Hepatic stellate cell (primary cell): ENCODE results near the gene EXOC6B.
"Not testable (repeated sequence)": the region's sequence is repeated elsewhere in the genome, so short reads cannot be mapped to it uniquely, and the experiment has no call there.

Source experiments
- DNase-seq: peaks from one replicate; pipeline ENCODE4 v3.0.0; 2011; ENCODE audit warnings: low spot score

EXOC6B gene

GRCh38 chr2:72607189-72607588, 218.6 kb downstream of the EXOC6B start:
- DNase-seq: no peak

- no peak for DNase-seq
Observed at GRCh38 chr2:72605836-72606442, 219.9 kb downstream of the EXOC6B start.

DNA sequence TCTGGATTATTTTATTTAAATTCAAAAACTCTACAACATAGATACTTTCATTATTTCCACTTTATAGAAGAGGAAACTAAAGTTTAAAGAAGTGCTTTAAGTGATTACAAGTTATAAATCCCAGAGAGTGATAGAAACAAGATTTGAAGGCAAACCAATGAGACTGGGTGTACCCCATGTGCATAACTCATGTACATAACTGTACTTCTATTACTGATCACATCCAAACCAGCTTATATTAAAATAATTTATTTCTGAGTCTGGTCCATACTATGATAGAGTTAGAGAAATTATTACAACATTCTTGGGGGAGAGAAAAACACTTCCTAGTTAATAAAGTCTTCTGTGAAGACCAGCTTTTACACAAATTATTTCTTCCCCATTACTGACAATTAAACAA, 221.4 kb downstream of the EXOC6B start:
- no peak for DNase-seq

DNA sequence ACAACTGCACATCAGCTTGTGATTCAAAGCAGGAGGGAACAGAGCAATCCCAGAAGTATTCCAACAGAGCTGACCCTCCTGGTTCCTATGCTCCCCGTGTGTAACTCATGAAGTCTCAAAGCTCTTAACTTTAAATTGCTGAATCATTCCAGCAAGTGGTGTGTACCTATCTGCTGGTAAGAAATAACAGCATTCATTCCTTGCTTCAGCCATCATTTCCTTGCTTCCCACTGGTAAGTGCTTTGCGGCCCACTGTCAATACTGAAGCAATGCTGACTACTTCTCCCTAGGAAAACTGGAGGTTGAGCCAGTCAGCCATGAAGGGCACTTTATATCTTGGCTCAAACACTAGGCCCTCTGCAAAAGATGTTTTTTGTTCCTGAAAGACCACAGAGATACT, 222.4 kb downstream of the EXOC6B start:
- DNase-seq: no peak

- DNase-seq: no peak
Observed at GRCh38 chr2:72602711-72603110, 223.1 kb downstream of the EXOC6B start.

GRCh38 chr2:72602095-72602494, 223.7 kb downstream of the EXOC6B start:
- no peak for DNase-seq

DNA sequence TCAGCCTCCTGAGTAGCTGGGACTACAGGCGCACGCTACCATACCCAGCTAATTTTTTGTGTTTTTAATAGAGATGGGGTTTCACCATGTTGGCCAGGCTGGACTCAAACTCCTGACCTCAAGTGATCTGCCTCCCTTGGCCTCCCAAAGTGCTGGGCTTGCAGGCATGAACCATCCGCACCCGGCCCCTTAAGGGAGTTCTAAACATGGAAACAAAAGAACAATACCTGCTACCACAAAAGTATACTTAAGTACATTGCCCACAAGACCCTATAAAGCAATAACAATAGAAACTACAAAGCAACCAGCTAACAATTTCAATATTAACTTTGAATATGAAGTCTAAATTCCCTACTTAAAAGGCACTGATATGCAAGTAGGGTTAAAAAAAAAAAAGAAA, 242.0 kb downstream of the EXOC6B start:
- DNase-seq: not testable (repeated sequence)

- no peak for DNase-seq
Observed at GRCh38 chr2:72583376-72583775, 242.5 kb downstream of the EXOC6B start.

DNA sequence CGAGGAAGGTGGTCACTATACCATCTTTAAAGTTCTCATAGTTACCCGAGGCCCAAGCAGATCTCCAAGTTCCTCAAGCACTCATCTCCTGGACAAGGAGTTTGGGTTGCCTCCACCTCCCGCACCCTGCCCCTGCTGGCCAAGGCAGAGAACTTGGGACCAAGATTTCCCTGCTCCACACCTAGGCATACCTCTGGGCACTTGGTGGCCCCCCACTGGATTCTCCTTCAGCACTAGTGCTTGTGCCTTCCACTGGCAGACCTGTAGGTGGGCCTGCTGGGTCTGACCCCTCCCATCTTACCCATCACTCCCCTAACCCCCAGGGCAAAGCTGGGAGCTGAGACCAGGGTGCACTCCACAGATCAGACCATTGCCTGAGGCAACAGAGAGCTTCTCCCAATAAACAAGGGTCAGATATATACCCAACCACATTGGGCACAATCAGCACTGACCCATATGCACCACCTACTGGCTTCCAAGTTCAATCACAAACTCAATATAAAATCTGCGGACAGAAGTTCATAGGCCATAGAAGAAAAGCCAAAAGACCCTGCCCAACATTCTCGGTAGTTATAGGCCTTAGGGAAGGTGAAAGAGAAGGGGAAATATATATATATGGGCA, 244.2 kb downstream of the EXOC6B start:
- DNase-seq: no peak

DNA sequence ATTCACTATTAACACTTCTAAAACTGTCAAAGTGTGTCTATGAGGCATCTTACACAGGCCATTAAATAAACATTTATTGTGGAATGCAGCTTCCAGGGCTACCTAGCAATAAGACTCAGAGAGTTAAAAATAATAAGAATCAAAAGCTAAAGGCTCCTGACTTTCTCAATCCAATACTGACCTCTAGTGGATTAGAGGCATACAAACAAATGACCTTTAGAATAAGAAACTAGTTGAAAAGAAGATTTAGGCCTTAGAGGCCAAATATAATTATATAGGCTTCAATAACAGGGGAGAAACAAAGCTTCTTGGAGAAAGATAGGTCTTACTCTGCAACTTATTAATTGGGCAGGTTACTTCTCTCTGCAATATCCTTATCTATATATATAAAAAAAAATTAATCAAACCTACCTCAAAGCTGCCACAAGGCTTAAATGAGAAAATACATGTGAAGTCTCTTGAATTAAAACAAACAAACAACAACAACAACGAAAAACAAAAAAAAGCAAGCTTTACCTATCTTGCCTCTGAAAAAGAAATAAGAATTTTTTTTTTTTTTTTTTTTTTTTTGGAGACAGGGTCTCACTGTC, 246.1 kb downstream of the EXOC6B start:
- DNase-seq: no peak

- no peak for DNase-seq
Observed at GRCh38 chr2:72576861-72577260, 249.0 kb downstream of the EXOC6B start.

DNA sequence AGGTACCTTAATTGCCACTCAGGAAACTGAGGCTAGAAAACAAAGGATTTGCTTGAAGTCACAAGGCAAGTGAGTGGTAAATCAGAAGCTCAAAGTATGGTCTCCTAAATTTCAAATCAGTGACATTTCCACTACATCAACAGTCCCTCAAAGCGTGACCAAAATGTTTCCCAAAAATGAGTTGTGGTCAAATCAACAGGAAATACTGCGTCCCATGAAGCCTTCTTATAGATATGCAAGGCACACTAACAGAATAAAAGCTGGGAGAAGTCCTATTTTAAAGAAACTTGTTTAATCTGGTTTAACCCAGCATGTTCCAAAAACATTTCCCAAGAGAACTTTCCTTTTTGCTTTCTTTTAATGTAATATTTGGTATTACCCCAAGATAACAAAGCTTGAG, 249.4 kb downstream of the EXOC6B start:
- no peak for DNase-seq

GRCh38 chr2:72574886-72575285, 250.9 kb downstream of the EXOC6B start:
- DNase-seq: no peak

DNA sequence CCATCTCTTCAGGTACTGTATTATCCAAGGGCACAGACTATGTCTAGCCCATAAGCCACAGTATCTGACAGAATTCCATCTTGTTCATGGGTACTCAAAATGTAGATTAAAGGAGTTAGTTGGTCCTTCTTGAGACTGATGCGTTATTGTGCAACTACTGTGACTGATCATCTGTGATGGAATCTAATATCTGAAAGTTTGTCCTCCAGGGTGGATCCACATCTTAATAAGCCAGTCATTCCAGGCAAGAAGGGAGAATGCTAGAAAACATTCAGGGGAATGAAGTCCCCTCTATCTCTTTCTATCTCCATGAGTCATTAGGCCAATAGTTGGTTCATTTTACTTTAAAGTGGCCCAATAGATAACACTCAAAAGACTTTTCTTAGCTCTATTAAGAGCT, 252.6 kb downstream of the EXOC6B start:
- no peak for DNase-seq

GRCh38 chr2:72572501-72572900, 253.3 kb downstream of the EXOC6B start:
- DNase-seq: peak; percentile 21

DNA sequence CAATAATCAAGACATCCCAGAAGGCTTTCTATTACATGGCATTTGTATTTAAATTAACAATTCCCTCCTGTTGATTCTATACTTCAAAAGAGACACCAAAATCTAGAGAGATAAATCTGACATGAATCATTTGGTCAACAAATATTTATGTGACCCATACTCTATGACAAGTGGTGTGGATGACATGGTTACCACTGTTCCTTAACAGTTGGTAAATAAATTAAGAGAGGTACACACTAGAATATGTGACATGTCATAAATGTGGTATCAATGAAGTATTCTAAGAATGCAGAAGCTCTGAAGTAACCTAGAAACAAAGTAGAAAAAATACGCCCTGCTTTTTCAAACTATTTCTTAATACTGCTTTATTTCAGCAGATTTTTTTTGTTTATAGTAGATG, 255.4 kb downstream of the EXOC6B start:
- peak; percentile 11 for DNase-seq

DNA sequence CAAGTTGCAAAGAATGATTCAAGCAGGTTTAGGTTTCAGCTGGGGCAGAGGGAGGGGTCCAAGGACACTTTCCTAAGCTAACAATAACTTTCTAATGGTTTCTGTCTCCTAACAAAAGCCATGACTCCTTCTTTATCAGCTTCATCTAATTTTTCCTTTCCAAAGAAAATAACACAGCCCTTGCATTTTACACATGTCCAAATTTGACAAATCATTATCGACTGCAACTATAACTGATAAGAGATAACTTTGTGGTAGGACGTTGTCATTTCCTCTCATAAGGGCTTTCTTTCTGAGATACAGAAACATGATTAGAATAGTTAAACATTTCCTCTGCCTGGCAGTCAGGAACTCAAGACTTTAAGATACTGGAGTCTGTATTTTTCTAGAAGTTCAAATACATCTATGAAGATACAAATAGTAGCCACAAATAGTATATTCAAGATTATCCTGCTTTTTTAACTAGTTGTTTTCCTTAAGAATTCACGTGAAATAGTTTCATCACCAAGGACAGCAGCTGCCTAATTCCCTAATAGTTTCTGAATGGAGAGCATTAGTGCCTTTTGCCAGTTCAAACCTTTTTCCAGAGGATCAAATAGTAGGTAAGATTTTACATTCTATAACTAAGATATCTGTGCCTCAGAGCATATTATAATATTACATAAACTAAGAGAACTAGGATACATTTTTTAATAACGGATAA, 263.2 kb downstream of the EXOC6B start:
- DNase-seq: no peak

DNA sequence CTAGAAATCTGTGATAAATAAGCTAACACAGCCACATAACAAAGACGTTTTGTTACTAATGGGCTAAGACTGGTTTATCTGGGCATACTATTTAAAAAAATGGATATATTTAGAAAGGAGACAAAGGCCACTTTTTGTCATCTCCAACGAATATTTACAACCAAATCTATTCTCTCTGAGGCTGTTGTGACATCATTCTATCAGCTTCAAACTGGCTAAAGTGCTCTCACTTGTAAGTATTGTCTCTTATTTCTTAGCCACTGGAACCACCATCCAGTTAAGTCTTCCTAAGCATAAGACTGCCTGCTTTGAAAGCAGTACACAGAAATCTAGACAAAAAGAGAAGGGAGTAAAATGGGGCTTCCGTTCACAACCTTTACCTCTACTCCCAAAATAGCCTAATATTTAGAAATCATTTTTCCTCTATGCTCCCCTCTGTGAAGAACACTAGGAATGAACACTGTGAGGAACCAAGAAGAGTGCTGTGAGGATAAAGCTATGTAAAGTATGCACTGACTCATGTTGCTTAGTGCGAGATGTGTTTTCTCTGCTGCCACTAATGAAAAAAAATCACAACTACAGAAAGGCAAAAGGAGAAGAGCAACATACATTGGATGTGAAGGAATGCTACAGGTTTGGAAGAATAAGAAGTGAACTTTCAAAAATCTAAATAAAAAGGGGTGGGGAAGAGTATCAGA, 264.1 kb downstream of the EXOC6B start:
- peak; percentile 43 for DNase-seq

DNA sequence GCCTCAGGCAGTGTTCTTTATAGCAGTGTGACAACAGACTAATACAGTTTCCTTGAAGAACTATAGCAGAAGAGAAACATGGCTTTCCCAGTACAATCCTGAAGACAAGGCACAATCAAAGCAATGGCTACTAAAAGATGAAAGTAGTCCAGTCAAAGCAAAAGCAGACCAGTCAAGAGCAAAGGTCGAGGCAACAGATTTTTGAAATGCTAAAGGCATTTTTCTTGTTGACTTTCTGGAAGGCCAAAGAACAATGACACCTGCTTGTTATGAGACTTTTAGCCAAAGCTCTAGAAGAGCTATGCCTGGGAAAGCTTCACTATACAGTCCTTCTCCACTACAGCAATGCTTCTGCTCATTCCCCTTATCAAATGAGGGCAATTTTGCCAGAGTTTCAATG, 269.9 kb downstream of the EXOC6B start:
- no peak for DNase-seq

DNA sequence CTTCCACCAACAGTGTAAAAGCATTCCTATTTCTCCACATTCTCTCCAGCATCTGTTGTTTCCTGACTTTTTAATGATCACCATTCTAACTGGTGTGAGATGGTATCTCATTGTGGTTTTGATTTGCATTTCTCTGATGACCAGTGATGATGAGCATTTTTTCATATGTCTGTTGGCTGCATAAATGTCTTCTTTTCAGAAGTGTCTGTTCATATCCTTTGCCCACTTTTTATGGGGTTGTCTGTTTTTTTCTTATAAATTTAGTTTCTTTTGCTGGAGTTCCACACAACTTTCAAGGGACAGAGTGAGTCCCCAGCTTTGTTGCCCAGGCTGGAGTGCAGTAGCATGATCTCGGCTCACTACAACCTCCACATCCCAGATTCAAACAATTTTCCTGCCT, 270.5 kb downstream of the EXOC6B start:
- not testable (repeated sequence) for DNase-seq

DNA sequence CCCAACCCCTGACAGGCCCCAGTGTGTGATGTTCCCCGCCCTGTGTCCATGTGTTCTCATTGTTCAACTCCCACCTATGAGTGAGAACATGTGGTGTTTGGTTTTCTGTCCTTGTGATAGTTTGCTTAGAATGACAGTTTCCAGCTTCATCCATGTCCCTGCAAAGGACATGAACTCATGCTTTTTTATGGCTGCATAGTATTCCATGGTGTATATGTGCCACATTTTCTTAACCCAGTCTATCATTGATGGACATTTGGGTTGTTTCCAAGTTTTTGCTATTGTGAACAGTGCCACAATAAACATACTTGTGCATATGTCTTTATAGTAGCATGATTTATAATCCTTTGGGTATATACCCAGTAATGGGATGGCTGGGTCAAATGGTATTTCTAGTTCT, 270.9 kb downstream of the EXOC6B start:
- DNase-seq: not testable (repeated sequence)

DNA sequence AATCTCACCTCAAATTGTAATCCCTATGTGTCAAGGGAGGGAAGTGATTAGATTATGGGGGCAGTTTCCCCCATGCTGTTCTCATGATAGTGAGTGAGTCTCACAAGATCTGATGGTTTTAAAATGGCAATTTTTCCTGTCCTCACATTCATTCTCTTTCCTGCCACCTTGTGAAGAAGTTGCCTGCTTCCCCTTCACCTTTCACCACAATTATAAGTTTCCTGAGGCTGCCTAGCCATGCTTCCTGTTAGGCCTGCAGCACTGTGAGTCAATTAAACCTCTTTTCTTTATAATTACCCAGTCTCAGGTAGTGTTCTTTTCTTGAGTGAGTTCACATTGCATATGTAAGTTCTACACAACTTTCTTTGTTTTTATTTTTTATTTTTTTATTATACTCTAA, 271.5 kb downstream of the EXOC6B start:
- DNase-seq: no peak
